HG02759 (cell line): Measurements from ENCODE around the gene MRPL24.
"Not testable (repeated sequence)": the region's sequence is repeated elsewhere in the genome, so short reads cannot be mapped to it uniquely, and the experiment has no call there.

Experiments used
- ATAC-seq: cut with Tn5 transposase; IDR thresholded peaks from one replicate; pipeline ENCODE4 v1.9.1; 2021; ENCODE audit warnings: mild to moderate bottlenecking, moderate library complexity; ENCODE audit not compliant: unreplicated experiment

Gene MRPL24

GRCh38 chr1:156760796-156761104 lies 19.9 kb upstream of the MRPL24 start:
- ATAC-seq: no peak

GRCh38 chr1:156760092-156760795 lies 19.4 kb upstream of the MRPL24 start:
- ATAC-seq: no peak

GRCh38 chr1:156757572-156758253 lies 16.8 kb upstream of the MRPL24 start:
- not testable (repeated sequence) for ATAC-seq

GRCh38 chr1:156756355-156756754 lies 15.5 kb upstream of the MRPL24 start:
- no peak for ATAC-seq

GRCh38 chr1:156755527-156755950 lies 14.7 kb upstream of the MRPL24 start:
- ATAC-seq: no peak

GRCh38 chr1:156754219-156754618 lies 13.3 kb upstream of the MRPL24 start:
- ATAC-seq: no peak

- no peak for ATAC-seq
Observed at GRCh38 chr1:156752843-156753482, 12.1 kb upstream of the MRPL24 start.

- ATAC-seq: peak; percentile 74
Observed at GRCh38 chr1:156751757-156752481, 11.0 kb upstream of the MRPL24 start.

- no peak for ATAC-seq
Observed at GRCh38 chr1:156751451-156751756, 10.5 kb upstream of the MRPL24 start, which contains the start of gene HDGF. Gene HDGF (minus strand): TSS chr1:156751675. CDS start chr1:156751429, 246 bp downstream.

- ATAC-seq: peak; percentile 17
Observed at GRCh38 chr1:156750711-156751450, 10.0 kb upstream of the MRPL24 start.

- ATAC-seq: no peak
Observed at GRCh38 chr1:156750191-156750672, 9.3 kb upstream of the MRPL24 start.

GRCh38 chr1:156749419-156750118 lies 8.7 kb upstream of the MRPL24 start:
- ATAC-seq: no peak

- ATAC-seq: no peak
Observed at GRCh38 chr1:156748670-156749418, 8.0 kb upstream of the MRPL24 start.

- ATAC-seq: no peak
Observed at GRCh38 chr1:156747742-156748669, 7.1 kb upstream of the MRPL24 start.

- ATAC-seq: no peak
Observed at GRCh38 chr1:156746728-156747631, 6.1 kb upstream of the MRPL24 start.

- no peak for ATAC-seq
Observed at GRCh38 chr1:156746406-156746727, 5.5 kb upstream of the MRPL24 start.

GRCh38 chr1:156745881-156746280 lies 5.0 kb upstream of the MRPL24 start:
- no peak for ATAC-seq
